H1 (cell line): ENCODE results near the gene GPANK1. TPM values are rescaled to one million over a fixed set of nuclear protein-coding genes. Genes with fewer than 3 reads are reported as not detected.
A peak's percentile ranks its signal among the peaks of the same experiment; 100 is the strongest.

ENCODE experiments used
- CTCF ChIA-PET: fragments of 300-600 bp; sonication (Branson Sonifier 250); formaldehyde crosslinking; loops from one replicate; lab custom pipeline; 2021; ENCODE audit not compliant: partially characterized antibody; lab: Charles Lee
- POLR2A ChIA-PET: fragments of 300-600 bp; sonication (Branson Sonifier 250); formaldehyde crosslinking; loops from one replicate; lab custom pipeline; 2021; ENCODE audit warnings: inconsistent platforms; ENCODE audit not compliant: partially characterized antibody; lab: Charles Lee
- DNase-seq, 2 experiments: peaks; one replicate each; pipeline versions ENCODE4 v3.0.0 to v3.0.0-alpha.2; 2010 to 2022; ENCODE audit warnings: low spot score in 2 of 2, low read depth in 1 of 2, mixed read lengths in 1 of 2
- FAIRE-seq: peaks from 2 replicates; lab custom pipeline; 2011; peaks lifted over from hg19 to GRCh38; lab: Jason Lieb, UNC
- H2AFZ ChIP-seq: 2 replicates; pipeline ENCODE4 v1.8.1; 2012; ENCODE audit warnings: low read length, inconsistent platforms
- H2AK5ac ChIP-seq: 2 replicates; pipeline ENCODE4 v1.6.1; 2013; ENCODE audit warnings: low read depth, low read length
- H2BK120ac ChIP-seq: replicated peaks from 2 replicates; pipeline ENCODE3; 2013; ENCODE audit warnings: low read depth, low read length, inconsistent platforms
- H2BK12ac ChIP-seq: 2 replicates; pipeline ENCODE4 v1.6.1; 2013; ENCODE audit warnings: low read depth, low read length
- H2BK15ac ChIP-seq: 2 replicates; pipeline ENCODE4 v1.6.1; 2013; ENCODE audit warnings: low read length
- H2BK20ac ChIP-seq: 2 replicates; pipeline ENCODE4 v1.6.1; 2013; ENCODE audit warnings: low read length
- H2BK5ac ChIP-seq: 2 replicates; pipeline ENCODE4 v1.6.1; 2013; ENCODE audit warnings: low read depth, low read length
- H3K14ac ChIP-seq: 2 replicates; pipeline ENCODE4 v1.6.1; 2013; ENCODE audit warnings: inconsistent platforms; ENCODE audit not compliant: insufficient read length
- H3K18ac ChIP-seq: 2 replicates; pipeline ENCODE4 v1.6.1; 2013; ENCODE audit warnings: low read length; ENCODE audit errors: extremely low read depth
- H3K23ac ChIP-seq: 2 replicates; pipeline ENCODE4 v1.6.1; 2013; ENCODE audit warnings: inconsistent platforms; ENCODE audit not compliant: insufficient read length
- H3K23me2 ChIP-seq: 2 replicates; pipeline ENCODE4 v1.6.1; 2013; ENCODE audit warnings: low read depth, low read length
- H3K27ac ChIP-seq: 2 replicates; pipeline ENCODE4 v1.6.1; 2011; ENCODE audit warnings: low read depth, low read length, inconsistent platforms
- H3K27me3 ChIP-seq, 4 experiments: replicated peaks in 1 of 4; 1 replicate in 1 of 4; 2 replicates in 3 of 4; pipeline versions ENCODE4 v1.6.1 to v1.8.1; 2011 to 2013; ENCODE audit warnings: low read length in 3 of 4, mild to moderate bottlenecking in 3 of 4, inconsistent platforms in 2 of 4, mixed read lengths in 2 of 4, moderate library complexity in 1 of 4; ENCODE audit not compliant: control insufficient read depth in 3 of 4, insufficient read depth in 3 of 4; ENCODE audit errors: extremely low read depth in 1 of 4
- H3K36me3 ChIP-seq, 4 experiments: 2 replicates each; pipeline versions ENCODE4 v1.6.1 to v1.8.1; 2011 to 2013; ENCODE audit warnings: mild to moderate bottlenecking in 4 of 4, low read length in 3 of 4, moderate library complexity in 2 of 4, control low read depth in 1 of 4, inconsistent platforms in 1 of 4; ENCODE audit not compliant: insufficient read depth in 4 of 4, control insufficient read depth in 2 of 4
- H3K4ac ChIP-seq: replicated peaks from 2 replicates; pipeline ENCODE3; 2013; ENCODE audit warnings: low read length, low read depth, mixed read lengths, inconsistent platforms; ENCODE audit not compliant: insufficient read length
- H3K4me1 ChIP-seq, 4 experiments: replicated peaks in 1 of 4; 1 replicate in 1 of 4; 2 replicates in 3 of 4; pipeline versions ENCODE4 v1.6.1 to v1.8.1; 2011 to 2013; ENCODE audit warnings: low read length in 3 of 4, inconsistent platforms in 2 of 4, mixed read lengths in 1 of 4; ENCODE audit not compliant: insufficient read depth in 4 of 4, control insufficient read depth in 3 of 4
- H3K4me2 ChIP-seq, 2 experiments: 2 replicates each; pipeline versions ENCODE4 v1.6.1 to v1.8.1; 2011 to 2013; ENCODE audit warnings: low read depth in 2 of 2, low read length in 2 of 2, control low read depth in 1 of 2, inconsistent platforms in 1 of 2, mild to moderate bottlenecking in 1 of 2; ENCODE audit not compliant: insufficient read depth in 1 of 2
- H3K4me3 ChIP-seq, 4 experiments: fragments of 200-600, 300-600 bp in 1 of 4; sonication (generic), shearing (Covaris generic), sonication (Bioruptor Twin) in 1 of 4; 2 replicates each; pipeline versions ENCODE4 v1.5.1 to v1.8.1; 2011 to 2016; ENCODE audit warnings: low read length in 4 of 4, low read depth in 3 of 4, control low read depth in 2 of 4, inconsistent platforms in 2 of 4, mild to moderate bottlenecking in 2 of 4, mixed read lengths in 1 of 4, moderate library complexity in 1 of 4; ENCODE audit not compliant: insufficient read depth in 2 of 4; ENCODE audit errors: extremely low read depth in 1 of 4
- H3K56ac ChIP-seq: replicated peaks from 2 replicates; pipeline ENCODE3; 2013; ENCODE audit warnings: low read depth, mild to moderate bottlenecking, mixed read lengths, low read length, inconsistent platforms; ENCODE audit not compliant: insufficient read length
- H3K79me1 ChIP-seq: 2 replicates; pipeline ENCODE4 v1.6.1; 2013; ENCODE audit warnings: low read depth, low read length, control low read depth
- H3K79me2 ChIP-seq, 2 experiments: 2 replicates each; pipeline versions ENCODE4 v1.6.1 to v1.8.1; 2012 to 2013; ENCODE audit warnings: low read length in 2 of 2, mild to moderate bottlenecking in 2 of 2, inconsistent platforms in 1 of 2; ENCODE audit not compliant: insufficient read depth in 2 of 2, control insufficient read depth in 1 of 2
- H3K9ac ChIP-seq, 4 experiments: replicated peaks in 1 of 4; 1 replicate in 1 of 4; 2 replicates in 3 of 4; pipeline versions ENCODE4 v1.6.1 to v1.8.1; 2011 to 2013; ENCODE audit warnings: low read depth in 3 of 4, low read length in 3 of 4, control low read depth in 2 of 4, mild to moderate bottlenecking in 2 of 4, moderate library complexity in 2 of 4, inconsistent platforms in 1 of 4; ENCODE audit errors: extremely low read depth in 1 of 4
- H3K9me3 ChIP-seq, 2 experiments: 2 replicates each; pipeline versions ENCODE4 v1.6.1 to v1.8.1; 2012 to 2013; ENCODE audit warnings: mild to moderate bottlenecking in 2 of 2, moderate library complexity in 2 of 2, control low read depth in 1 of 2, inconsistent platforms in 1 of 2, low read depth in 1 of 2, low read length in 1 of 2, mixed read lengths in 1 of 2; ENCODE audit not compliant: insufficient read depth in 2 of 2
- H4K20me1 ChIP-seq, 2 experiments: replicated peaks in 1 of 2; 2 replicates each; pipeline versions ENCODE3 to v1.8.1; 2011 to 2013; ENCODE audit warnings: inconsistent platforms in 2 of 2, low read length in 2 of 2, mild to moderate bottlenecking in 1 of 2; ENCODE audit not compliant: insufficient read depth in 2 of 2, control insufficient read depth in 1 of 2
- H4K5ac ChIP-seq: 2 replicates; pipeline ENCODE4 v1.6.1; 2013; ENCODE audit warnings: low read length, low read depth, mixed read lengths, inconsistent platforms; ENCODE audit not compliant: insufficient read length
- H4K8ac ChIP-seq: 2 replicates; pipeline ENCODE4 v1.8.0; 2013; ENCODE audit warnings: mild to moderate bottlenecking, moderate library complexity, low read length, inconsistent platforms; ENCODE audit not compliant: insufficient read depth; ENCODE audit errors: extremely low read depth
- H4K91ac ChIP-seq: replicated peaks from 2 replicates; pipeline ENCODE3; 2013; ENCODE audit warnings: low read length, mixed read lengths, inconsistent platforms; ENCODE audit not compliant: insufficient read length
- BACH1 ChIP-seq: IDR thresholded peaks from 2 replicates; pipeline ENCODE4 v1.6.1; 2012; ENCODE audit warnings: low read length, improper control_type of control experiment
- BCL11A ChIP-seq, 2 experiments: IDR thresholded peaks; one replicate each; pipeline ENCODE4 v1.6.1; 2011; ENCODE audit warnings: low read depth in 2 of 2, low read length in 2 of 2, mild to moderate bottlenecking in 2 of 2
- NANOG ChIP-seq: IDR thresholded peaks from 2 replicates; pipeline ENCODE4 v1.6.1; 2011; ENCODE audit warnings: low read length, low read depth, mild to moderate bottlenecking, inconsistent platforms; ENCODE audit not compliant: insufficient read depth, poor library complexity, severe bottlenecking
- RFX5 ChIP-seq: IDR thresholded peaks from 2 replicates; pipeline ENCODE4 v1.6.1; 2011; ENCODE audit warnings: low read depth, low read length, improper control_type of control experiment, borderline replicate concordance
- RXRA ChIP-seq: IDR thresholded peaks from 2 replicates; pipeline ENCODE4 v1.6.1; 2011; ENCODE audit warnings: low read depth, mild to moderate bottlenecking, low read length, moderate library complexity; ENCODE audit not compliant: insufficient read depth
- SIN3A ChIP-seq, 2 experiments: IDR thresholded peaks in 1 of 2; conservative IDR thresholded peaks in 1 of 2; 2 replicates each; pipeline ENCODE4 v1.6.1; 2011 to 2012; ENCODE audit warnings: low read length in 2 of 2, improper control_type of control experiment in 1 of 2, low read depth in 1 of 2, mild to moderate bottlenecking in 1 of 2
- TAF1 ChIP-seq: IDR thresholded peaks from 2 replicates; pipeline ENCODE4 v1.6.1; 2011; ENCODE audit warnings: mild to moderate bottlenecking, low read depth, low read length
- TAF7 ChIP-seq: optimal IDR thresholded peaks from 2 replicates; pipeline ENCODE3; 2011; ENCODE audit warnings: low read depth, mild to moderate bottlenecking, inconsistent platforms, low read length, moderate library complexity, borderline replicate concordance
- ZNF274 ChIP-seq: IDR thresholded peaks from 2 replicates; pipeline ENCODE4 v1.7.0; 2012; ENCODE audit warnings: low read length, borderline replicate concordance; ENCODE audit errors: extremely low read depth
- WGBS, 2 experiments: shearing (Covaris generic) in 1 of 2; methylation state at CpG; one replicate each; pipeline versions ENCODE4 v1.1.6 to v1.1.7; 2013 to 2015; ENCODE audit warnings: low lambda C conversion rate in 2 of 2, mixed read lengths in 2 of 2, inconsistent platforms in 1 of 2, low coverage in 1 of 2, missing lambda C conversion rate in 1 of 2; ENCODE audit not compliant: insufficient replicate concordance in 2 of 2, insufficient coverage in 1 of 2, insufficient read length in 1 of 2; ENCODE audit errors: extremely low coverage in 1 of 2, missing lambda C conversion rate in 1 of 2; 5-methylcytosine and 5-hydroxymethylcytosine counted together
- polyA plus RNA-seq, 7 experiments: library from polyadenylated mRNA; depleted of rRNA in 3 of 7; stranded (reverse) in 5 of 7; unstranded in 2 of 7; fragments of >200 nt in 5 of 7; fragments of 200-250 nt in 2 of 7; gene quantifications; 1 replicate in 5 of 7; 2 replicates in 1 of 7; 4 replicates in 1 of 7; pipeline versions ENCODE4 v1.2.1 to v1.2.3, GENCODE V29; 2011 to 2013; ENCODE audit warnings: missing spikeins in 2 of 7, mixed read lengths in 2 of 7
- total RNA-seq: library from RNA; stranded (reverse); fragmentation: NEBNext Ultra II Directional; extraction: Animal tissue kit (Norgen Biotek cat#: 25700); gene quantifications from 2 replicates; pipeline ENCODE4 v1.2.1, GENCODE V29; 2021
- TF ChIP-seq, protein P1 (sequence below): IDR thresholded peaks from 2 replicates; pipeline ENCODE4 v1.6.1; 2011; ENCODE audit warnings: low read length, improper control_type of control experiment
- TF ChIP-seq, protein P2 (sequence below): IDR thresholded peaks from 2 replicates; pipeline ENCODE4 v1.6.1; 2011; ENCODE audit warnings: low read depth, mild to moderate bottlenecking, low read length; ENCODE audit not compliant: insufficient read depth

GPANK1 gene
- total and polyA plus RNA-seq, 2 of the 8 experiments (the other 6 are each of a cell fraction or from before 2014, with no cell fraction given) = 24.5 to 30.2 TPM

DNA sequence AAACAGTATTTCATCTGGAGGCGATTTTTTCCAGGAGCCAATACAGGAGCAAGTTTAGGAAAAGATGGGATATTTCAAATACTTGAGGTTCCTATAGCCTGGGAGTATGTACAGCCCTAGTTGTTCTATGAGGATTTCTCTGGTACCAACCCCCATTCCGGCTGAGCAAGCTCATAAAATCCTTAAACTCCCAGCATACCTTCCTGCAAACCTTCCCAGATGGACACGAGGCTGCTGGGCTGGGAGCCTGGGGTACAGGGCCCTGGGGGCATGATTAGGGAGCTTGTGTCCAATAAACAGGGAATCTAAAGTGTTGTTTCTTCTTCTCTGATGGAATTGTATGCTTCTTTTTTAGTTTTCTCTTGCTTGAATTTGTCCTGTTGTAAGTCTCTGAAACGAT lies 42.8 kb downstream of the GPANK1 start:
- FAIRE-seq = no peak
- Histone ChIP-seq H4K5ac (peak overlapping the region; percentile 54), H3K9ac (peak overlapping the region; percentile 93 to 94 (median 94)), H3K4me1 (peaks cover 0 to 2% (median 0%) of the 10 kb centered on the region in 4 experiments; a peak in 1 of 7 replicates), H4K20me1 (peaks cover 4 to 15% of the 10 kb centered on the region in 2 experiments), H2BK5ac (no peak overlapping the region), H3K18ac (no peak overlapping the region), H2BK20ac (no peak overlapping the region), H3K79me2 (peaks cover 24 to 46% of the 10 kb centered on the region in 2 experiments), H4K91ac (no peak overlapping the region), H3K36me3 (peaks cover 38 to 52% (median 41%) of the 10 kb centered on the region in 4 experiments), H3K14ac (no peak overlapping the region), H3K23ac (no peak overlapping the region), H3K79me1 (peaks cover 11% of the 10 kb centered on the region; the same call in 1 of the 2 replicates), H3K27me3 (no peaks in the 10 kb centered on the region), H3K4ac (no peak overlapping the region), H4K8ac (no peak overlapping the region), H2AFZ (no peak overlapping the region), H2AK5ac (no peak overlapping the region), H3K4me3 (peak overlapping the region; percentile 88 to 98 (median 98)), H3K27ac (0 out of 2 replicates have a peak overlapping the region, but pooled peaks have one; percentile 10), H2BK15ac (no peak overlapping the region), H3K56ac (no peak overlapping the region), H2BK12ac (no peak overlapping the region), H2BK120ac (no peak overlapping the region), H3K4me2 (peak overlapping the region; percentile 81 to 93), H3K23me2 (peaks cover 5% of the 10 kb centered on the region; the same call in 1 of the 2 replicates), H3K9me3 (no peaks in the 10 kb centered on the region)
- ChIA-PET CTCF (interaction anchor here (0.9 to 2.7 kb wide), 8 partner anchors 12 to 107 kb away, joined by 3 to 10 read pairs (median 6); partner anchors contain the start of genes ATP6V1G2, BAG6, DDAH2 and LST1), POLR2A (interaction anchor here (0.6 to 34.9 kb wide), 24 partner anchors 8 to 350 kb away, joined by 3 to 883 read pairs (median 5); partner anchors contain the start of genes APOM, ATP6V1G2, BAG6 and C6orf47)
- no peak for DNase-seq
- 56% methylated on average over 4 of the region's 4 CpGs; no CpG with 5 or more reads in 1 of the 2 experiments for WGBS, 2 experiments
- TF ChIP-seq RFX5 = no peak
- TF ChIP-seq TAF7 = no peak
- no peak for TF ChIP-seq BCL11A (IDR thresholded peaks at IDR 0.05; ENCODE audit: low read depth in 2 of 2, low read length in 2 of 2)
- TF ChIP-seq, protein P1, sequence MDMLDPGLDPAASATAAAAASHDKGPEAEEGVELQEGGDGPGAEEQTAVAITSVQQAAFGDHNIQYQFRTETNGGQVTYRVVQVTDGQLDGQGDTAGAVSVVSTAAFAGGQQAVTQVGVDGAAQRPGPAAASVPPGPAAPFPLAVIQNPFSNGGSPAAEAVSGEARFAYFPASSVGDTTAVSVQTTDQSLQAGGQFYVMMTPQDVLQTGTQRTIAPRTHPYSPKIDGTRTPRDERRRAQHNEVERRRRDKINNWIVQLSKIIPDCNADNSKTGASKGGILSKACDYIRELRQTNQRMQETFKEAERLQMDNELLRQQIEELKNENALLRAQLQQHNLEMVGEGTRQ = no peak
- no peak for TF ChIP-seq SIN3A (conservative IDR thresholded peaks at IDR 0.05 in 1 of 2, IDR thresholded peaks at IDR 0.05 in 1 of 2; ENCODE audit: low read depth in 1 of 2, low read length in 2 of 2)
- no peak for TF ChIP-seq NANOG
- TF ChIP-seq, protein P2, sequence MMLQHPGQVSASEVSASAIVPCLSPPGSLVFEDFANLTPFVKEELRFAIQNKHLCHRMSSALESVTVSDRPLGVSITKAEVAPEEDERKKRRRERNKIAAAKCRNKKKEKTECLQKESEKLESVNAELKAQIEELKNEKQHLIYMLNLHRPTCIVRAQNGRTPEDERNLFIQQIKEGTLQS = no peak
- no peak for TF ChIP-seq ZNF274
- TF ChIP-seq TAF1 = no peak
- no peak for TF ChIP-seq RXRA
- no peak for TF ChIP-seq BACH1
